Astrocyte (in vitro differentiated cells and primary cell): Measurements from ENCODE around the gene NPFF. TPM values are rescaled to one million over a fixed set of nuclear protein-coding genes. Genes with fewer than 3 reads are reported as not detected.
A peak's percentile ranks its signal among the peaks of the same experiment; 100 is the strongest.

Experiments used
- DNase-seq: peaks from one replicate; pipeline ENCODE4 v3.0.0-alpha.2; 2010; ENCODE audit warnings: low read depth
- FAIRE-seq: peaks from 2 replicates; lab custom pipeline; 2011; peaks lifted over from hg19 to GRCh38; lab: Jason Lieb, UNC
- H2AFZ ChIP-seq: 2 replicates; pipeline ENCODE4 v1.6.0; 2012; ENCODE audit warnings: low read depth, low read length, inconsistent platforms
- H3K27ac ChIP-seq: 2 replicates; pipeline ENCODE4 v1.5.1; 2011; ENCODE audit warnings: low read depth, low read length, inconsistent platforms
- H3K27me3 ChIP-seq: 2 replicates; pipeline ENCODE4 v1.6.0; 2011; ENCODE audit warnings: low read length, inconsistent platforms; ENCODE audit not compliant: insufficient read depth
- H3K36me3 ChIP-seq: 2 replicates; pipeline ENCODE4 v1.5.1; 2011; ENCODE audit warnings: low read length, inconsistent platforms; ENCODE audit not compliant: insufficient read depth
- H3K4me1 ChIP-seq: 2 replicates; pipeline ENCODE4 v1.5.1; 2011; ENCODE audit warnings: low read length, inconsistent platforms; ENCODE audit not compliant: insufficient read depth
- H3K4me2 ChIP-seq: 2 replicates; pipeline ENCODE4 v1.6.0; 2012; ENCODE audit warnings: low read length, inconsistent platforms
- H3K4me3 ChIP-seq: 2 replicates; pipeline ENCODE4 v1.5.1; 2011; ENCODE audit warnings: low read depth, mild to moderate bottlenecking, low read length, inconsistent platforms; ENCODE audit not compliant: insufficient read depth
- H3K79me2 ChIP-seq: 2 replicates; pipeline ENCODE4 v1.6.0; 2012; ENCODE audit warnings: mild to moderate bottlenecking, low read length, inconsistent platforms; ENCODE audit not compliant: insufficient read depth
- H3K9ac ChIP-seq: 2 replicates; pipeline ENCODE4 v1.6.0; 2012; ENCODE audit warnings: mild to moderate bottlenecking, low read length, inconsistent platforms
- H3K9me3 ChIP-seq: 2 replicates; pipeline ENCODE4 v1.5.1; 2012; ENCODE audit warnings: low read depth, mild to moderate bottlenecking, low read length, inconsistent platforms; ENCODE audit not compliant: insufficient read depth
- H4K20me1 ChIP-seq: 2 replicates; pipeline ENCODE4 v1.6.0; 2012; ENCODE audit warnings: low read length, inconsistent platforms; ENCODE audit not compliant: insufficient read depth
- H3K27ac Mint-ChIP-seq: one replicate; pipeline ENCODE4 v1.8.0; 2021; ENCODE audit warnings: mild to moderate bottlenecking, mixed read lengths; ENCODE audit not compliant: unreplicated experiment
- H3K27me3 Mint-ChIP-seq: one replicate; pipeline ENCODE4 v1.8.0; 2021; ENCODE audit warnings: low read depth, mixed read lengths; ENCODE audit not compliant: unreplicated experiment
- H3K36me3 Mint-ChIP-seq: one replicate; pipeline ENCODE4 v1.8.0; 2021; ENCODE audit warnings: low read depth, mixed read lengths; ENCODE audit not compliant: unreplicated experiment
- H3K4me1 Mint-ChIP-seq: one replicate; pipeline ENCODE4 v1.8.0; 2021; ENCODE audit warnings: low read depth, mixed read lengths; ENCODE audit not compliant: unreplicated experiment
- H3K4me3 Mint-ChIP-seq: one replicate; pipeline ENCODE4 v1.8.0; 2021; ENCODE audit warnings: mild to moderate bottlenecking, moderate library complexity, mixed read lengths; ENCODE audit not compliant: unreplicated experiment
- H3K9me3 Mint-ChIP-seq: one replicate; pipeline ENCODE4 v1.8.0; 2021; ENCODE audit warnings: mild to moderate bottlenecking, mixed read lengths; ENCODE audit not compliant: unreplicated experiment
- EZH2 ChIP-seq: IDR thresholded peaks from 2 replicates; pipeline ENCODE4 v1.6.1; 2012; ENCODE audit warnings: mild to moderate bottlenecking, low read length, inconsistent platforms; ENCODE audit not compliant: insufficient read depth
- total RNA-seq: library from RNA; stranded (reverse); gene quantifications from 2 replicates; pipeline ENCODE4 v1.2.1, GENCODE V29; 2021
- TF ChIP-seq, protein P1 (sequence below): IDR thresholded peaks from 2 replicates; pipeline ENCODE4 v1.5.1; 2011; ENCODE audit warnings: low read depth, mild to moderate bottlenecking, inconsistent platforms, low read length, moderate library complexity; ENCODE audit not compliant: insufficient read depth

Gene NPFF
- total RNA-seq, 1 donor from 2014 or later, result not detected

DNA sequence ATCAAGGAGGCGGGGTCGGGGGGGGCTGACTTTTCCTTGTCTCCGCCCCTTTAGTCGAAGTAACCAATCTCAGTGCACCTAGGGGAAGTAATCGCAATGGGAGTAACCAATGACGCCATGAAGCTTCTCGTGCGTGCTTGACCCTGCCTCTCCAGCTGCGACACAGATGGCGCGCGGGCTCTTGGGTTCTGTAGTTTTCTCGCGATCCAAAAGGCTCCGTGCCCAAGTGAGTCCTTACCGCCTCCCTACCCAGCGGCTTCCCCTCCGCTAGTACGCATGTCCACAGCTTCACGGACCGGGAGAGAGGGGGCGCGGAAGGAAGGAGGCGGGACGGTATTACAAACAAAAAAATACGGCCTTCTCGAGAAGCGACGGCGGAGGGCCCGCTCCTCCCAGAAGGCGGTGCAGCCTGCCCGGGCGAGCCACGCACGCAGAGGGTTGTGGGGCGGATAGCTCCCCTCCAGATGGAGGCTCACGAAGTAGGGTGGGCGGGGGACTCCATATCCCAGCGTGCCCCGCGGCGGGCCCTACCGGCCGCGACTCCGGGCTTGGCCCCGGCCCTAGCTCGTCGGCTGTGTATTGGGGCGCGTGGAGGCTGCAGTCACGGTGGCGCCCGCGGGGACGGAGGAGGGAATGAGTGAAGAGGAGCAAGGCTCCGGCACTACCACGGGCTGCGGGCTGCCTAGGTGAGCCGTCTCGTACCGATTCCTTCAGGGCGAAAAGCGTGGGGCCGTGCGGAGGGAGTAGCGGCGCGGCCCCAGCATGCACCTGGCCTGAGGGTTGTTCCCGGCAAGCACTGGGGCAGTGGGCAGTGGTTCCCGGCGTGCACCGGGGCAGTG lies 6.3 kb downstream of the NPFF start, which contains the start of gene TARBP2:
TSS of gene TARBP2 (plus strand) at position 508 of the 839 bp plus-strand sequence. CDS start at position 634, 126 bp downstream.
- Histone ChIP-seq H3K4me1 (peaks cover 41% of the 10 kb centered on the region), H3K9me3 (no peaks in the 10 kb centered on the region), H3K4me2 (peak within 1 kb of the TSS; percentile 90), H4K20me1 (peaks cover 16% of the 10 kb centered on the region), H3K79me2 (peaks cover 56% of the 10 kb centered on the region), H3K9ac (peak within 1 kb of the TSS; percentile 92), H3K27me3 (no peaks in the 10 kb centered on the region), H2AFZ (peak within 1 kb of the TSS; percentile 81), H3K36me3 (no peaks in the 10 kb centered on the region), H3K27ac (peak within 1 kb of the TSS; percentile 87), H3K4me3 (peak within 1 kb of the TSS; percentile 68)
- no peaks in the 10 kb centered on the region for H3K27me3 Mint-ChIP-seq
- FAIRE-seq (peak; percentile 74), DNase-seq (peak; percentile 99)
- no peak for TF ChIP-seq EZH2
- TF ChIP-seq, protein P1, sequence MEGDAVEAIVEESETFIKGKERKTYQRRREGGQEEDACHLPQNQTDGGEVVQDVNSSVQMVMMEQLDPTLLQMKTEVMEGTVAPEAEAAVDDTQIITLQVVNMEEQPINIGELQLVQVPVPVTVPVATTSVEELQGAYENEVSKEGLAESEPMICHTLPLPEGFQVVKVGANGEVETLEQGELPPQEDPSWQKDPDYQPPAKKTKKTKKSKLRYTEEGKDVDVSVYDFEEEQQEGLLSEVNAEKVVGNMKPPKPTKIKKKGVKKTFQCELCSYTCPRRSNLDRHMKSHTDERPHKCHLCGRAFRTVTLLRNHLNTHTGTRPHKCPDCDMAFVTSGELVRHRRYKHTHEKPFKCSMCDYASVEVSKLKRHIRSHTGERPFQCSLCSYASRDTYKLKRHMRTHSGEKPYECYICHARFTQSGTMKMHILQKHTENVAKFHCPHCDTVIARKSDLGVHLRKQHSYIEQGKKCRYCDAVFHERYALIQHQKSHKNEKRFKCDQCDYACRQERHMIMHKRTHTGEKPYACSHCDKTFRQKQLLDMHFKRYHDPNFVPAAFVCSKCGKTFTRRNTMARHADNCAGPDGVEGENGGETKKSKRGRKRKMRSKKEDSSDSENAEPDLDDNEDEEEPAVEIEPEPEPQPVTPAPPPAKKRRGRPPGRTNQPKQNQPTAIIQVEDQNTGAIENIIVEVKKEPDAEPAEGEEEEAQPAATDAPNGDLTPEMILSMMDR, result no peak
- peaks cover 19% of the 10 kb centered on the region for H3K4me1 Mint-ChIP-seq
- H3K4me3 Mint-ChIP-seq, result peak within 1 kb of the TSS; percentile 84
- H3K36me3 Mint-ChIP-seq, result peaks cover 9% of the 10 kb centered on the region
- H3K9me3 Mint-ChIP-seq, result no peaks in the 10 kb centered on the region
- H3K27ac Mint-ChIP-seq, result peak within 1 kb of the TSS; percentile 72

DNA sequence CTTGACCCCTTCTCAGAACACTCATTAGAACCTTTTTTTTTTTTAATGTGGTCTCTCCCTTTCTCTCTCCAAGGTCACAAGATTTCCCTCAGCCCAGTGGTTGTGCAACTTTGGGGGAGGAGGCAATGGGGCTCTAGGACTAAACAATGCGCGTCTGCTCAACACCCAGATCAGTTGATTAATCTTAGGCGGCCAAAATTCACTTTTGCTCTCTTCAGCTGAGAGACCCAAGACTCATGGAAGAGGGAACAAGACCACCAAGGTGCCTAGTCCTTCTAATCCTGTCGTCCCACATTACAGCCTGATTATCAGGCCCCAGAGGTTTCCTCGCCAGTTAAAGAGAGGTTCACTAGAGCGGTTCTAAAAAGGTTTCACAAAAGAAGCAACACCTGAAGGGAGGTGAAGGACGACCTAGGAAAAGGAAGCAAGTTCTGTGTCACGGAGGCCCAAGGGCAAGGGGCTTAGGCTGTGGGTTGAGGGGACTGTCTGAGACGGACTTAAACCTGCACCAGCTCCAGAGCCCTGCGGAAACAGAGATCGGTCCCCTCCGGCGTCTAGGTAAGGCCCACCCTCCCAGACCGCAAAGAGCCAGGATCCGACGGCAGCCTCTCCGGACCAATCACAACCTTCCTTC lies 7.0 kb downstream of the NPFF start:
- no peaks in the 10 kb centered on the region for H3K36me3 ChIP-seq
- H3K79me2 ChIP-seq, result peaks cover 58% of the 10 kb centered on the region
- TF ChIP-seq EZH2, result no peak
- TF ChIP-seq, protein P1, result no peak
- H3K9ac ChIP-seq, result peak overlapping the region; percentile 92
- peak overlapping the region; percentile 90 for H3K4me2 ChIP-seq
- H3K27me3 Mint-ChIP-seq, result no peaks in the 10 kb centered on the region
- H3K27ac Mint-ChIP-seq, result peak overlapping the region; percentile 72
- FAIRE-seq (no peak), DNase-seq (peak; percentile 51)
- H3K27me3 ChIP-seq, result no peaks in the 10 kb centered on the region
- H3K4me3 ChIP-seq, result peak overlapping the region; percentile 68
- peak overlapping the region; percentile 87 for H3K27ac ChIP-seq
- peaks cover 8% of the 10 kb centered on the region for H3K36me3 Mint-ChIP-seq
- peak overlapping the region; percentile 49 for H2AFZ ChIP-seq
- H3K4me1 Mint-ChIP-seq, result peaks cover 22% of the 10 kb centered on the region
- peak overlapping the region; percentile 84 for H3K4me3 Mint-ChIP-seq
- H4K20me1 ChIP-seq, result peaks cover 16% of the 10 kb centered on the region
- H3K9me3 Mint-ChIP-seq, result no peaks in the 10 kb centered on the region
- H3K9me3 ChIP-seq, result no peaks in the 10 kb centered on the region
- H3K4me1 ChIP-seq, result peaks cover 35% of the 10 kb centered on the region
